ENCODE data around the gene SLC4A4.

GRCh38 chr4:71405791-71406190, 67.0 kb downstream of the SLC4A4 start:
- no peak for TF ChIP-seq POLR2AphosphoS5 (IDR thresholded peaks at IDR 0.05)
- TF ChIP-seq POLR2A (IDR thresholded peaks at IDR 0.05), result no peak

All from sigmoid colon (tissue), 4 donors.